Mucosa of descending colon (tissue), 3 donors: ENCODE measurements around the gene CCND2. TPM values are rescaled to one million over a fixed set of nuclear protein-coding genes. Genes with fewer than 3 reads are reported as not detected.

Source experiments
- ATAC-seq: fragments of 200-7000 bp; cut with Tn5 transposase; one replicate; pipeline ENCODE4 v1.9.1; 2020; ENCODE audit warnings: mild to moderate bottlenecking, moderate library complexity
- DNase-seq, 3 donors: peaks; one replicate each; pipeline ENCODE4 v3.0.0-alpha.2; 2020
- H3K36me3 ChIP-seq: fragments of 200-600 bp; one replicate; pipeline ENCODE4 v1.8.0; 2021; ENCODE audit warnings: low read depth, mild to moderate bottlenecking
- H3K4me1 ChIP-seq: fragments of 200-600 bp; one replicate; pipeline ENCODE4 v1.8.0; 2021; ENCODE audit warnings: low read depth, mild to moderate bottlenecking
- H3K4me3 ChIP-seq: fragments of 200-600 bp; one replicate; pipeline ENCODE4 v1.8.0; 2021; ENCODE audit warnings: mild to moderate bottlenecking
- H3K9me3 ChIP-seq: fragments of 200-600 bp; one replicate; pipeline ENCODE4 v1.8.0; 2021; ENCODE audit warnings: mild to moderate bottlenecking
- CTCF ChIP-seq: fragments of 200-600 bp; IDR thresholded peaks from one replicate; pipeline ENCODE4 v1.8.0; 2022; ENCODE audit warnings: antibody characterized with exemption, mild to moderate bottlenecking
- intact Hi-C, 2 donors: fragments of 100-400 bp; cut with DNase I in 1 of 2; cut with micrococcal nuclease in 1 of 2; formaldehyde crosslinking; loops; one replicate each; pipeline versions ENCODE4 v1.11.0 to v1.11.1; 2022; cut with DNase I, micrococcal nuclease
- total RNA-seq, 3 donors: library from RNA; stranded (reverse); fragmentation: NEBNext Ultra II Directional in 2 of 3; extraction: Animal tissue kit (Norgen Biotek cat#: 25700) in 2 of 3; gene quantifications; one replicate each; pipeline versions ENCODE4 v1.2.1 to v1.2.4, GENCODE V29; 2021 to 2023
- donor health status: DM: no; HTN: no; CAD: no; lungs with moderate emphysema.
- donor health status: DM: no; HTN: no; CAD: no.
- donor health status: DM: no; HTN: yes; CAD: no.

The CCND2 gene
- total RNA-seq, 3 donors from 2014 or later, result 105 to 236 (median 130) TPM

- no peak for TF ChIP-seq CTCF
- Histone ChIP-seq H3K9me3 (no peaks in the 10 kb centered on the region), H3K4me3 (no peak overlapping the region), H3K36me3 (no peaks in the 10 kb centered on the region), H3K4me1 (peaks cover 30% of the 10 kb centered on the region)
- peak; percentile 87 to 93 (median 87) for DNase-seq
- ATAC-seq, result peak; percentile 61
- intact Hi-C loops, result no loop called here
These were observed 1.7 kb upstream of the CCND2 start for GRCh38 chr12:4271717-4272423.

- Histone ChIP-seq H3K36me3 (no peaks in the 10 kb centered on the region), H3K9me3 (no peaks in the 10 kb centered on the region), H3K4me3 (no peak overlapping the region), H3K4me1 (peaks cover 38% of the 10 kb centered on the region)
- TF ChIP-seq CTCF, result no peak
- peak; percentile 2 for ATAC-seq
- intact Hi-C loops, result no loop called here
- peak; percentile 79 to 87 (median 82) for DNase-seq
These were observed 914 bp upstream of the CCND2 start for GRCh38 chr12:4272424-4273272.

- intact Hi-C loops, result no loop called here
- DNase-seq, result no peak
- Histone ChIP-seq H3K4me1 (peaks cover 44% of the 10 kb centered on the region), H3K36me3 (no peaks in the 10 kb centered on the region), H3K9me3 (no peaks in the 10 kb centered on the region), H3K4me3 (no peak overlapping the region)
- no peak for ATAC-seq
- no peak for TF ChIP-seq CTCF
These were observed 300 bp upstream of the CCND2 start for GRCh38 chr12:4273273-4273651.

GRCh38 chr12:4274396-4275015 lies 944 bp downstream of the CCND2 start:
- peak; percentile 50 to 68 (median 65) for DNase-seq
- ATAC-seq, result no peak
- Histone ChIP-seq H3K9me3 (no peaks in the 10 kb centered on the region), H3K4me3 (peak overlapping the region; percentile 78), H3K36me3 (no peaks in the 10 kb centered on the region), H3K4me1 (peaks cover 56% of the 10 kb centered on the region)
- TF ChIP-seq CTCF, result no peak
- intact Hi-C loops, result loop anchor here (5.0 kb wide), 2 partner anchors 167 to 277 kb away; no protein-coding TSS in a partner anchor

GRCh38 chr12:4275016-4275869 lies 1.7 kb downstream of the CCND2 start:
- H3K4me1 ChIP-seq, result peaks cover 57% of the 10 kb centered on the region
- DNase-seq (peak in 2 of 3 donors; percentile 51 to 64), ATAC-seq (no peak)
- peak overlapping the region; percentile 78 for H3K4me3 ChIP-seq
- H3K36me3 ChIP-seq, result no peaks in the 10 kb centered on the region
- intact Hi-C loops, result loop anchor here (5.0 kb wide), 2 partner anchors 168 to 278 kb away; no protein-coding TSS in a partner anchor
- TF ChIP-seq CTCF, result no peak
- no peaks in the 10 kb centered on the region for H3K9me3 ChIP-seq
